Choroid plexus epithelial cell (primary cell): ENCODE measurements around the gene TRIM29.

Source experiments
- DNase-seq: peaks from one replicate; pipeline ENCODE4 v3.0.0-alpha.2; 2010; ENCODE audit warnings: low read depth
- H3K4me3 ChIP-seq: 2 replicates; pipeline ENCODE4 v1.5.1; 2011; ENCODE audit warnings: low read depth, mild to moderate bottlenecking, control low read depth, low read length, moderate library complexity
- CTCF ChIP-seq: conservative IDR thresholded peaks from 2 replicates; pipeline ENCODE4 v1.5.1; 2011; ENCODE audit warnings: low read depth, mild to moderate bottlenecking, control low read depth, inconsistent platforms, low read length, moderate library complexity

The TRIM29 gene

DNA sequence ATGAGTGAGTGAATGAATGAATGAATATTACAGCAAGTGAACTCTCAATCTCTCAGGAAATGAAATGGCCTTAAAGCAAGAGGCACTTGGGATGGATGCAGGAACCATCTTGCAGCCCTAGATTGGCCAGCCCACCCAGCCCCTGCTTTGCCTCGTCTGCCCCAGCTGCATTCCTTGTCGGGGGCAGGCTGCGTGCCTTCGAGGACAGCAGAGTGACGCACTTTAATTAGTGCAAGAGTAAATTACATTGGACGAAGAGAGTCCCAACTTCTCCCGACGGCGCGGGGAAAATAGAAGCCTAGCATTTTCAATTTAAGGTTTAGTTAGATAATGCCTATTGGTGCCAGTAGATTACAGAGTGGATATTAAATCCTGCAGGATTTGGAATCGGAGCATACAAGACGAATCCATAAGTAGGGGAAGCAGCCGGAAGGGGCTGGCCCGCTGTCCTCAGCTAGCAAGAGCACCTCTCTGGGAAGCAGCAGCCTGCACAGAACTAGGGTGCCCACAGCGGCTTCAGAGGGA, 33.8 kb downstream of the TRIM29 start:
- no peak overlapping the region for H3K4me3 ChIP-seq
- TF ChIP-seq CTCF, result no peak
- no peak for DNase-seq

DNA sequence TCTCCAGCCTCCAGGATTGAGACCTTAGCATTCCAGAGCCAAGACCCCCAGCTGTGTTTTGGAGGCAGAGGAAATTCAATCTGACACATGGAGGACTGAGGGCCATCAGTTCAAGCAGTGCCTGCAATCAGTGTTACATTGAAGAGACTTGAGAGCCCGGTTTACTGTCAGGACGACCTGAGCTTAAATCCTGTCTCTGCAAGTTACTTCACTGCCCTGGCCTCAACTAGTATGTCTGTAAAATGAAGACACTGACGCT, 35.1 kb downstream of the TRIM29 start:
- no peak for DNase-seq
- no peak for TF ChIP-seq CTCF
- H3K4me3 ChIP-seq, result no peak overlapping the region

DNA sequence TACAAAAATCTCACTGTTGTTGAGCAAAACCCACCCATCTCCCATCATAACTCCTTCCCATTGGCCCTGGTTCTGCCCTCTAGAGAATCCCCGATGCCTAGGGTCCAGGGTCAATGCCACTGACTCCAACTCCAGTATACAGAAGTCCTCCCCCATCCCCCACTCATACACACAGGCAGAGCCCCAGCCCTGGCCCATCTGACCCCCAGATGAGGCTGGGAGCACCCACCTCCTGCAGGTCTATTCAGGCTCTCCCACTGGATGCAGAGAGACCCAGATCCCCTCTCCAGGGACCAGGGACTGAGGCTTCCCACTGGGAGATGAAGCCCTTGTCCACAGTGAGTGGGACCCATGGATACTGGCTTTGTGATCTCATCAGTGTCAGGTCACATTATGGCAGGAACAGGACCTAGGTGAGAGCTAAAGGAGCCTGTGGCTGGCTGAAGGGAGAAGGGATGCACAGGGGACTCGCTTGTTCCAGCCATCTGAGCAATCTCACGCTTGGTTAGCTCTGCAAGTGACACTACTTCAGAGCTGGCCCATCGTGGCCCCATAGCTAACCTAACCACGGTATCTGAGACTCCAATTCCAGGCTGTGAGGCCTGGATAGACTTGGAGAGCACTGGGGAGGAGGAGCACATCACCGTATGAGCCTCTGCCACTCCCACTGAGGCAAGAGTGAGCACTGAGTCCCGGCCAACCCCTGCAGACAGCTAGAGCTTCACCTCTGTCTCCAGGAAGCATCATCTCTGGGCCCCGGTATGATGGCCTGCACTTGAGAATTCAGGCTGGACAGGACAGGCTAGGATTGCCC, 35.7 kb downstream of the TRIM29 start:
- no peak for TF ChIP-seq CTCF
- no peak for DNase-seq

DNA sequence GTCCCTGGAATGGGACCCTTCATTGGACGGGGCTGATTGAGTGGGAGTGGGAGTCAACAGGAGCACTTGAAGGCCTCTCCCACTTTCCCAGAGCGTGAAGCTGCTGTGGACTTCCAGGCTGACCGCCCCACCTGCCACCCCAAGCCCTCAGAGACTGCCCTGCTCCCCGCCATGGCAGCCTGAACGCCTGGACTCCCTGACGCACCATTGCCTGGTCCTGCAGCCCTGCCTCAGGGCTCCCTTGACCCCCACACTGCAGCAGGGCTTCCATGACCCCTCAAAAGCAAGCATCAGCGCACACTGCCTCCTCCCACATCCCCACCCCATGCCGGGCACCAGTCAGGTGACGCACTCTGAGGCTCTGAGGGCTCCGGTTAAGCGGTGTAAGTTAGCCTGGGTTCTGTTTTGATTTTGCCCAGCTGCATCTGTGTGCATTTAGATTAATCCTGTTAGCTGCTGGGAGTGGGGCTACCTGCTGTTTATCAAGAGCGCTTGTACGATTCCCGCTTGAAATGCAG, 39.4 kb downstream of the TRIM29 start:
- no peak overlapping the region for H3K4me3 ChIP-seq
- DNase-seq, result no peak
- no peak for TF ChIP-seq CTCF

More for the DNA sequence above, 35.7 kb downstream of the TRIM29 start:
- no peak overlapping the region for H3K4me3 ChIP-seq

DNA sequence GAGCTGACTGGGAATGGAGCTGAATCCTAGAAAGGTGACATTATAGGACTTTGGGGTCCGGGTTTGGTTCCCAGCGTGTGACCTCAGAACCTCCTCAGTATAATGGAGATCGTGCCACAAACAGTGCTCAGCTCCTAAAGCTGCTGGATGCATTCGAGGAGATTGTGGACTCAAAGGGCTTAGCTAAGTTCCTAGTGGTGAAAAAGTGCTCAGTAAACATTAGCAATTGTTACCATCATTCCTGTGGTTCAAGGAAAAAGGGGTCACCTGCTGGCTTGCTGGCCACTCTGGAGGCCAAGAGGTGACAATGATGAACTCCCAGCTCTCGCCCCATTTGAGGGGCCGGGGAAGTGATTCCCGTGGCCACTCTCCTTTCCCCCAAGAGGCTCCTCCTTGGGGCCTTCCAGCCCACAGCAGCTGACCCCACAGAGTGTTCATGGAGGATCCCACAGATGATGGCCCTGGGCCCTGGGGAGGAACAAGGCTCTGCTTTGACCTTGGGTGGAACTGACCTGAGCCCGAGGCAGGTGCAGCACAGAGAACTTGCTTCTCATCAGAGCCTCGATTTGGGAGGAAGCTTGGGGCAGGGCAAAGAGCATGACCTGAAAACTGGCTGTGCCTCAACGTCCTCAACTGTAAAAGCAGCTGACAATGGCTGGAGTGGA, 40.1 kb downstream of the TRIM29 start:
- no peak for TF ChIP-seq CTCF
- no peak overlapping the region for H3K4me3 ChIP-seq
- no peak for DNase-seq

DNA sequence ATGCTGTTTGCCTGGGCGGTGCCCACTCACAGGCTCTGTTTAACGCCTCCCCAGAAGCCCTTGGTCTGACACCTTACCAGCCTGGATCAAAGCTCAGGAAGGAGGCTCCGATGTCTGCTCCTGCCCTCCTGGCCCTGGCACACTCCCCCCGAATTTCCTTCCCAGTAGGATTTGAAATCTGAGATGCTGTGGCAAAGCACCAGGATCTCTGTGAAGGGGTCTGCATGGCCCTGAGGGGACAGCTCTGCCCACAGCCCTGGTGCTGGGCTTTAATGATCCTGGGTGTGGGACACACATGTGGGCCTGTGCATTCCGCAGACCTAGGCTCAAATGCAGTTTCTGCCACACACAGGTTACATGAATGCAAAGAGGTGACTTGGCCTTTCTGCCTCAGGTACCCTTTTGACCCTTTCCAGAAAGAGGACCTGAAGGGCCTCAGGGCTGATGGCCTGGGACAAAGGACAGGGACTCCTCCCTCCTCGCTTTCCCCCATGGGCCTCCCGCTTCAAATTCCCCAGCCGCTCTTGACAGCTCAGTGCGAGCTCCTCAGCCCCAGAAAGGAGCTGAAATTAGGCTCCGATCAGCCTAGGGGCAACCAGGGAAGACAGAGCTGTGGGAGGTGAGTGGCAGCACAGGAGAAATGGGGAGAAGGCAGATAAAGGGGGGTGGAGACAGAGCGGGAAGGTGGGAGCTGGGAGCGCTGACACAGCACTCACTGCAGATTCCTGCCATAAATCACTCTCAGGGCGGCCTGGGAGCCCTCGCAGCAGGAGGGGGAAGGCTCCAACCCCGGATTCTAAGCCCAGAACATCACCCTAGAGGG, 41.3 kb downstream of the TRIM29 start:
- DNase-seq, result no peak
- no peak for TF ChIP-seq CTCF
- H3K4me3 ChIP-seq, result no peak overlapping the region
